Dendritic cell treated with granulocyte-macrophage colony-stimulating factor and Interleukin-4, amounts not matched to agents 40 ng/mL and 50 ng/mL, for 4 days (primary cell): ENCODE results near the gene AOAH.

ENCODE experiments used
- H3K27ac Mint-ChIP-seq: one replicate; pipeline ENCODE4 v1.8.0; 2022; ENCODE audit warnings: mild to moderate bottlenecking, mixed read lengths
- H3K27me3 Mint-ChIP-seq: one replicate; pipeline ENCODE4 v1.8.0; 2022; ENCODE audit warnings: mild to moderate bottlenecking, mixed read lengths
- H3K36me3 Mint-ChIP-seq: one replicate; pipeline ENCODE4 v1.8.0; 2022; ENCODE audit warnings: low read depth, mixed read lengths
- H3K4me1 Mint-ChIP-seq: one replicate; pipeline ENCODE4 v1.8.0; 2022; ENCODE audit warnings: low read depth, mixed read lengths
- H3K4me3 Mint-ChIP-seq: one replicate; pipeline ENCODE4 v1.8.0; 2022; ENCODE audit warnings: mild to moderate bottlenecking, moderate library complexity, mixed read lengths
- H3K9me3 Mint-ChIP-seq: one replicate; pipeline ENCODE4 v1.8.0; 2022; ENCODE audit warnings: mixed read lengths
- intact Hi-C: fragments of 100-400 bp; cut with micrococcal nuclease; formaldehyde crosslinking; loops from one replicate; pipeline ENCODE4 v1.15.0; 2022

AOAH gene

GRCh38 chr7:36565792-36566356, 158.4 kb downstream of the AOAH start:
- intact Hi-C loops: no loop called here
- peaks cover 71% of the 10 kb centered on the region for H3K4me1 Mint-ChIP-seq
- no peaks in the 10 kb centered on the region for H3K27me3 Mint-ChIP-seq
- no peak overlapping the region for H3K4me3 Mint-ChIP-seq
- H3K36me3 Mint-ChIP-seq: peaks cover 64% of the 10 kb centered on the region
- H3K9me3 Mint-ChIP-seq: no peaks in the 10 kb centered on the region
- H3K27ac Mint-ChIP-seq: peak overlapping the region; percentile 70

GRCh38 chr7:36564489-36564888, 159.8 kb downstream of the AOAH start:
- H3K9me3 Mint-ChIP-seq: no peaks in the 10 kb centered on the region
- H3K36me3 Mint-ChIP-seq: peaks cover 65% of the 10 kb centered on the region
- no peaks in the 10 kb centered on the region for H3K27me3 Mint-ChIP-seq
- no peak overlapping the region for H3K4me3 Mint-ChIP-seq
- intact Hi-C loops: no loop called here
- peaks cover 57% of the 10 kb centered on the region for H3K4me1 Mint-ChIP-seq
- peak overlapping the region; percentile 64 for H3K27ac Mint-ChIP-seq

GRCh38 chr7:36563706-36564327, 160.5 kb downstream of the AOAH start:
- Mint-ChIP-seq H3K4me1 (peaks cover 53% of the 10 kb centered on the region), H3K27ac (peak overlapping the region; percentile 64), H3K27me3 (no peaks in the 10 kb centered on the region), H3K9me3 (no peaks in the 10 kb centered on the region), H3K36me3 (peaks cover 72% of the 10 kb centered on the region), H3K4me3 (no peak overlapping the region)
- intact Hi-C loops: no loop called here

GRCh38 chr7:36562121-36562520, 162.2 kb downstream of the AOAH start:
- intact Hi-C loops: no loop called here
- peak overlapping the region; percentile 54 for H3K27ac Mint-ChIP-seq

GRCh38 chr7:36549029-36549428, 175.3 kb downstream of the AOAH start:
- no peak overlapping the region for H3K4me3 Mint-ChIP-seq
- intact Hi-C loops: no loop called here
- no peaks in the 10 kb centered on the region for H3K9me3 Mint-ChIP-seq
- no peak overlapping the region for H3K27ac Mint-ChIP-seq
- no peaks in the 10 kb centered on the region for H3K4me1 Mint-ChIP-seq
- H3K36me3 Mint-ChIP-seq: peaks cover 66% of the 10 kb centered on the region
- H3K27me3 Mint-ChIP-seq: no peaks in the 10 kb centered on the region

More at GRCh38 chr7:36562121-36562520, 162.2 kb downstream of the AOAH start:
- no peaks in the 10 kb centered on the region for H3K9me3 Mint-ChIP-seq
- no peak overlapping the region for H3K4me3 Mint-ChIP-seq
- H3K36me3 Mint-ChIP-seq: peaks cover 64% of the 10 kb centered on the region
- H3K4me1 Mint-ChIP-seq: peaks cover 39% of the 10 kb centered on the region
- H3K27me3 Mint-ChIP-seq: no peaks in the 10 kb centered on the region

GRCh38 chr7:36547416-36547815, 176.9 kb downstream of the AOAH start:
- no peak overlapping the region for H3K27ac Mint-ChIP-seq
- intact Hi-C loops: no loop called here
- H3K9me3 Mint-ChIP-seq: no peaks in the 10 kb centered on the region
- H3K4me3 Mint-ChIP-seq: no peak overlapping the region
- peaks cover 76% of the 10 kb centered on the region for H3K36me3 Mint-ChIP-seq
- no peaks in the 10 kb centered on the region for H3K27me3 Mint-ChIP-seq
- no peaks in the 10 kb centered on the region for H3K4me1 Mint-ChIP-seq

- intact Hi-C loops: no loop called here
- H3K27ac Mint-ChIP-seq: no peak overlapping the region
- peaks cover 82% of the 10 kb centered on the region for H3K36me3 Mint-ChIP-seq
- no peaks in the 10 kb centered on the region for H3K4me1 Mint-ChIP-seq
- H3K4me3 Mint-ChIP-seq: no peak overlapping the region
- no peaks in the 10 kb centered on the region for H3K27me3 Mint-ChIP-seq
- H3K9me3 Mint-ChIP-seq: no peaks in the 10 kb centered on the region
These were observed 178.0 kb downstream of the AOAH start for GRCh38 chr7:36546331-36546730.

GRCh38 chr7:36545291-36545690, 179.0 kb downstream of the AOAH start:
- H3K9me3 Mint-ChIP-seq: no peaks in the 10 kb centered on the region

GRCh38 chr7:36538126-36538525, 186.2 kb downstream of the AOAH start:
- Mint-ChIP-seq H3K9me3 (no peaks in the 10 kb centered on the region), H3K27me3 (no peaks in the 10 kb centered on the region), H3K36me3 (peaks cover 54% of the 10 kb centered on the region), H3K27ac (no peak overlapping the region), H3K4me1 (no peaks in the 10 kb centered on the region), H3K4me3 (no peak overlapping the region)
- intact Hi-C loops: no loop called here

More at GRCh38 chr7:36545291-36545690, 179.0 kb downstream of the AOAH start:
- peaks cover 81% of the 10 kb centered on the region for H3K36me3 Mint-ChIP-seq
- no peak overlapping the region for H3K4me3 Mint-ChIP-seq
- intact Hi-C loops: no loop called here
- H3K4me1 Mint-ChIP-seq: no peaks in the 10 kb centered on the region
- no peak overlapping the region for H3K27ac Mint-ChIP-seq
- H3K27me3 Mint-ChIP-seq: no peaks in the 10 kb centered on the region

- no peaks in the 10 kb centered on the region for H3K27me3 Mint-ChIP-seq
- intact Hi-C loops: no loop called here
- no peak overlapping the region for H3K4me3 Mint-ChIP-seq
- peaks cover 43% of the 10 kb centered on the region for H3K36me3 Mint-ChIP-seq
- H3K4me1 Mint-ChIP-seq: no peaks in the 10 kb centered on the region
- H3K9me3 Mint-ChIP-seq: no peaks in the 10 kb centered on the region
- H3K27ac Mint-ChIP-seq: peak overlapping the region; percentile 31
These were observed 188.2 kb downstream of the AOAH start for GRCh38 chr7:36535866-36536664.

- Mint-ChIP-seq H3K4me3 (no peak overlapping the region), H3K27me3 (no peaks in the 10 kb centered on the region), H3K27ac (no peak overlapping the region), H3K36me3 (peaks cover 19% of the 10 kb centered on the region), H3K4me1 (peaks cover 2% of the 10 kb centered on the region), H3K9me3 (no peaks in the 10 kb centered on the region)
- intact Hi-C loops: no loop called here
These were observed 190.6 kb downstream of the AOAH start for GRCh38 chr7:36533717-36534116.

GRCh38 chr7:36532981-36533499, 191.3 kb downstream of the AOAH start:
- Mint-ChIP-seq H3K27ac (no peak overlapping the region), H3K4me1 (peaks cover 9% of the 10 kb centered on the region), H3K27me3 (no peaks in the 10 kb centered on the region), H3K36me3 (peaks cover 13% of the 10 kb centered on the region), H3K4me3 (no peak overlapping the region), H3K9me3 (no peaks in the 10 kb centered on the region)
- intact Hi-C loops: no loop called here

GRCh38 chr7:36531951-36532350, 192.3 kb downstream of the AOAH start:
- intact Hi-C loops: no loop called here
- Mint-ChIP-seq H3K9me3 (no peaks in the 10 kb centered on the region), H3K4me1 (peaks cover 20% of the 10 kb centered on the region), H3K4me3 (no peak overlapping the region), H3K36me3 (peaks cover 11% of the 10 kb centered on the region), H3K27me3 (no peaks in the 10 kb centered on the region), H3K27ac (peak overlapping the region; percentile 42)

- Mint-ChIP-seq H3K4me3 (no peak overlapping the region), H3K4me1 (peaks cover 21% of the 10 kb centered on the region), H3K36me3 (peaks cover 24% of the 10 kb centered on the region), H3K27me3 (no peaks in the 10 kb centered on the region), H3K9me3 (no peaks in the 10 kb centered on the region), H3K27ac (no peak overlapping the region)
- intact Hi-C loops: no loop called here
These were observed 193.8 kb downstream of the AOAH start for GRCh38 chr7:36530456-36530855.
